Neural progenitor cell (in vitro differentiated cells): Measurements from ENCODE around the gene SLC35A2. TPM values are rescaled to one million over a fixed set of nuclear protein-coding genes. Genes with fewer than 3 reads are reported as not detected.

ENCODE experiments used
- DNase-seq: peaks from one replicate; pipeline ENCODE4 v3.0.0-alpha.2; 2016; ENCODE audit warnings: low spot score
- H2AFZ ChIP-seq: fragments of 200-600 bp; sonication (generic); replicated peaks from 2 replicates; pipeline ENCODE4 v1.6.1; 2016; ENCODE audit warnings: antibody characterized with exemption
- H3F3A ChIP-seq: fragments of 200-600 bp; sonication (generic); 2 replicates; pipeline ENCODE4 v1.6.1; 2016; ENCODE audit warnings: antibody characterized with exemption, low read depth
- H3K27ac ChIP-seq: fragments of 200-600 bp; sonication (generic); 2 replicates; pipeline ENCODE4 v1.5.1; 2016; ENCODE audit warnings: mild to moderate bottlenecking
- H3K27me3 ChIP-seq: fragments of 200-600 bp; sonication (generic); 2 replicates; pipeline ENCODE4 v1.6.1; 2016; ENCODE audit warnings: mild to moderate bottlenecking, moderate library complexity
- H3K36me3 ChIP-seq: fragments of 200-600 bp; sonication (generic); 2 replicates; pipeline ENCODE4 v1.5.1; 2016
- H3K4me1 ChIP-seq: fragments of 200-600 bp; sonication (generic); 2 replicates; pipeline ENCODE4 v1.6.1; 2016; ENCODE audit warnings: mixed run types
- H3K4me2 ChIP-seq: fragments of 200-600 bp; sonication (generic); 2 replicates; pipeline ENCODE4 v1.6.1; 2016
- H3K4me3 ChIP-seq: fragments of 200-600 bp; sonication (generic); 2 replicates; pipeline ENCODE4 v1.5.1; 2016
- H3K79me2 ChIP-seq: fragments of 200-600 bp; sonication (generic); 2 replicates; pipeline ENCODE4 v1.6.1; 2016; ENCODE audit warnings: low read depth
- H3K9ac ChIP-seq: fragments of 200-600 bp; sonication (generic); 2 replicates; pipeline ENCODE4 v1.6.1; 2016
- H3K9me3 ChIP-seq: fragments of 200-600 bp; sonication (generic); 2 replicates; pipeline ENCODE4 v1.5.1; 2016; ENCODE audit warnings: low read depth
- H4K20me1 ChIP-seq: fragments of 200-600 bp; sonication (generic); 2 replicates; pipeline ENCODE4 v1.6.1; 2016; ENCODE audit warnings: low read depth
- H3K27ac Mint-ChIP-seq: 3 replicates; pipeline ENCODE4 v1.8.0; 2021; ENCODE audit warnings: mixed read lengths
- H3K27me3 Mint-ChIP-seq: 2 replicates; pipeline ENCODE4 v1.8.0; 2022; ENCODE audit warnings: low read depth, mild to moderate bottlenecking, inconsistent platforms, moderate library complexity, mixed read lengths; ENCODE audit not compliant: insufficient read depth
- H3K36me3 Mint-ChIP-seq: 3 replicates; pipeline ENCODE4 v1.8.0; 2021; ENCODE audit warnings: mixed read lengths
- H3K4me1 Mint-ChIP-seq: 3 replicates; pipeline ENCODE4 v1.8.0; 2021; ENCODE audit warnings: mixed read lengths
- H3K4me3 Mint-ChIP-seq: 3 replicates; pipeline ENCODE4 v1.8.0; 2021; ENCODE audit warnings: mild to moderate bottlenecking, moderate library complexity, mixed read lengths
- H3K9me3 Mint-ChIP-seq: 3 replicates; pipeline ENCODE4 v1.8.0; 2020; ENCODE audit warnings: mixed read lengths
- CTCF ChIP-seq: fragments of 200-600 bp; sonication (generic); IDR thresholded peaks from 2 replicates; pipeline ENCODE4 v1.5.1; 2017; ENCODE audit warnings: antibody characterized with exemption, mild to moderate bottlenecking
- EZH2 ChIP-seq: fragments of 200-600 bp; sonication (generic); IDR thresholded peaks from 2 replicates; pipeline ENCODE4 v1.6.1; 2017; ENCODE audit warnings: antibody characterized with exemption, mild to moderate bottlenecking, moderate library complexity
- EZH2phosphoT487 ChIP-seq: fragments of 200-600 bp; sonication (generic); IDR thresholded peaks from 2 replicates; pipeline ENCODE4 v1.6.1; 2017; ENCODE audit warnings: antibody characterized with exemption
- total RNA-seq: library from RNA; depleted of rRNA; stranded (reverse); fragments of >200 nt; gene quantifications from 2 replicates; pipeline ENCODE4 v1.2.3, GENCODE V29; 2015; ENCODE audit warnings: low replicate concordance

SLC35A2 gene
- total RNA-seq, 1 donor from 2014 or later = 8.6 TPM

GRCh38 chrX:48897625-48898306, 13.7 kb downstream of the SLC35A2 start, which contains the start of the genes PQBP1 and TIMM17B:
TSS of gene PQBP1 (plus strand) at chrX:48897930. CDS start at chrX:48898510, 580 bp downstream.
TSS of gene TIMM17B (minus strand) at chrX:48897768. CDS start at chrX:48897749, 19 bp downstream.
- peak within 1 kb of the TSS; percentile 80 for H3K4me3 ChIP-seq

GRCh38 chrX:48897157-48897624, 14.3 kb downstream of the SLC35A2 start:
- no peaks in the 10 kb centered on the region for H3K36me3 ChIP-seq
- peak overlapping the region; percentile 80 for H3K4me3 ChIP-seq
- Mint-ChIP-seq H3K27me3 (peaks cover 8% of the 10 kb centered on the region), H3K4me1 (peaks cover 16% of the 10 kb centered on the region), H3K4me3 (peak overlapping the region; percentile 91), H3K9me3 (peaks cover 15% of the 10 kb centered on the region), H3K27ac (peak overlapping the region; percentile 53), H3K36me3 (peaks cover 6% of the 10 kb centered on the region)
- no peaks in the 10 kb centered on the region for H3K27me3 ChIP-seq
- H3K4me1 ChIP-seq = no peaks in the 10 kb centered on the region
- H3F3A ChIP-seq = peaks cover 3% of the 10 kb centered on the region
- peak overlapping the region; percentile 90 for H3K4me2 ChIP-seq
- peak overlapping the region; percentile 93 for H3K27ac ChIP-seq
- peak overlapping the region; percentile 65 for H2AFZ ChIP-seq
- TF ChIP-seq EZH2phosphoT487 (no peak), EZH2 (no peak), CTCF (no peak)
- no peaks in the 10 kb centered on the region for H3K9me3 ChIP-seq
- peaks cover 22% of the 10 kb centered on the region for H4K20me1 ChIP-seq
- H3K79me2 ChIP-seq = peaks cover 44% of the 10 kb centered on the region
- DNase-seq = peak; percentile 92
- peak overlapping the region; percentile 83 for H3K9ac ChIP-seq

More at GRCh38 chrX:48897625-48898306, 13.7 kb downstream of the SLC35A2 start, which contains the start of the genes PQBP1 and TIMM17B:
- TF ChIP-seq EZH2phosphoT487 (no peak), EZH2 (no peak), CTCF (no peak)
- Histone ChIP-seq H3K27me3 (no peaks in the 10 kb centered on the region), H3K9ac (peak within 1 kb of the TSS; percentile 83), H3K4me2 (peak within 1 kb of the TSS; percentile 90), H2AFZ (peak within 1 kb of the TSS; percentile 65), H3K79me2 (peaks cover 44% of the 10 kb centered on the region), H3K36me3 (no peaks in the 10 kb centered on the region), H3K27ac (peak within 1 kb of the TSS; percentile 93), H3K4me1 (no peaks in the 10 kb centered on the region), H3F3A (peaks cover 3% of the 10 kb centered on the region), H4K20me1 (peaks cover 22% of the 10 kb centered on the region), H3K9me3 (no peaks in the 10 kb centered on the region)
- DNase-seq = peak; percentile 96
- Mint-ChIP-seq H3K4me1 (peaks cover 16% of the 10 kb centered on the region), H3K27me3 (peaks cover 7% of the 10 kb centered on the region), H3K36me3 (peaks cover 6% of the 10 kb centered on the region), H3K9me3 (peaks cover 13% of the 10 kb centered on the region), H3K27ac (peak within 1 kb of the TSS; percentile 86), H3K4me3 (peak within 1 kb of the TSS; percentile 91)

GRCh38 chrX:48896611-48897011, 14.8 kb downstream of the SLC35A2 start:
- H3K36me3 ChIP-seq = no peaks in the 10 kb centered on the region
- H3K27ac ChIP-seq = no peak overlapping the region
- Mint-ChIP-seq H3K9me3 (peaks cover 12% of the 10 kb centered on the region), H3K27me3 (peaks cover 8% of the 10 kb centered on the region), H3K36me3 (peaks cover 6% of the 10 kb centered on the region), H3K4me3 (peak overlapping the region; percentile 91), H3K27ac (peak overlapping the region; percentile 53), H3K4me1 (peaks cover 19% of the 10 kb centered on the region)
- H3K4me1 ChIP-seq = no peaks in the 10 kb centered on the region
- no peak for TF ChIP-seq EZH2
- no peak for TF ChIP-seq CTCF
- no peak for TF ChIP-seq EZH2phosphoT487
- peaks cover 7% of the 10 kb centered on the region for H3F3A ChIP-seq
- DNase-seq = peak; percentile 13
- H3K4me3 ChIP-seq = peak overlapping the region; percentile 80
- H3K9ac ChIP-seq = no peak overlapping the region
- H3K4me2 ChIP-seq = peak overlapping the region; percentile 90
- no peaks in the 10 kb centered on the region for H3K27me3 ChIP-seq
- peaks cover 44% of the 10 kb centered on the region for H3K79me2 ChIP-seq
- H2AFZ ChIP-seq = no peak overlapping the region
- H3K9me3 ChIP-seq = no peaks in the 10 kb centered on the region
- peaks cover 22% of the 10 kb centered on the region for H4K20me1 ChIP-seq
